ENCODE data around the gene OPN1MW3.
"Not testable (repeated sequence)": the region's sequence is repeated elsewhere in the genome, so short reads cannot be mapped to it uniquely, and the experiment has no call there.

Gene OPN1MW3

GRCh38 chrX:154257282-154257681, at the start of gene OPN1MW3:
Gene OPN1MW3 (plus strand): TSS chrX:154257582. CDS start chrX:154257620, 38 bp downstream.
- not testable (repeated sequence) for DNase-seq

GRCh38 chrX:154209670-154210418, 47.5 kb upstream of the OPN1MW3 start:
- DNase-seq: not testable (repeated sequence)

GRCh38 chrX:154211057-154211456, 46.3 kb upstream of the OPN1MW3 start:
- DNase-seq: not testable (repeated sequence)

GRCh38 chrX:154211499-154211898, 45.9 kb upstream of the OPN1MW3 start:
- DNase-seq: not testable (repeated sequence)

- not testable (repeated sequence) for DNase-seq
Observed at GRCh38 chrX:154219456-154219855, 37.9 kb upstream of the OPN1MW3 start, which contains the start of gene OPN1MW2. Gene OPN1MW2 (plus strand): TSS chrX:154219756. CDS start chrX:154219816, 60 bp downstream.

GRCh38 chrX:154225292-154225691, 32.1 kb upstream of the OPN1MW3 start:
- not testable (repeated sequence) for DNase-seq

GRCh38 chrX:154226706-154227105, 30.7 kb upstream of the OPN1MW3 start:
- DNase-seq: not testable (repeated sequence)

GRCh38 chrX:154231443-154231842, 25.9 kb upstream of the OPN1MW3 start:
- DNase-seq: not testable (repeated sequence)

GRCh38 chrX:154233620-154234019, 23.8 kb upstream of the OPN1MW3 start:
- DNase-seq: not testable (repeated sequence)

GRCh38 chrX:154238939-154239559, 18.3 kb upstream of the OPN1MW3 start:
- DNase-seq: not testable (repeated sequence)

- not testable (repeated sequence) for DNase-seq
Observed at GRCh38 chrX:154239982-154240503, 17.3 kb upstream of the OPN1MW3 start.

GRCh38 chrX:154247377-154248045, 9.9 kb upstream of the OPN1MW3 start:
- DNase-seq: not testable (repeated sequence)

- DNase-seq: not testable (repeated sequence)
Observed at GRCh38 chrX:154248076-154248475, 9.3 kb upstream of the OPN1MW3 start.

- not testable (repeated sequence) for DNase-seq
Observed at GRCh38 chrX:154258711-154259110, 1.3 kb downstream of the OPN1MW3 start.

- not testable (repeated sequence) for DNase-seq
Observed at GRCh38 chrX:154263072-154263471, 5.7 kb downstream of the OPN1MW3 start.

GRCh38 chrX:154269245-154269644, 11.9 kb downstream of the OPN1MW3 start:
- DNase-seq: not testable (repeated sequence)

GRCh38 chrX:154284489-154285338, 27.3 kb downstream of the OPN1MW3 start:
- DNase-seq: not testable (repeated sequence)

GRCh38 chrX:154286406-154286805, 29.0 kb downstream of the OPN1MW3 start:
- DNase-seq: not testable (repeated sequence)

- DNase-seq: no peak
Observed at GRCh38 chrX:154294791-154295574, 37.6 kb downstream of the OPN1MW3 start, which contains the start of gene TEX28. Gene TEX28 (minus strand): TSS chrX:154295124. CDS start chrX:154292117, 3,007 bp downstream.

GRCh38 chrX:154295664-154296310, 38.4 kb downstream of the OPN1MW3 start, which contains the start of gene TKTL1:
Gene TKTL1 (plus strand): TSS chrX:154295795. CDS start chrX:154295860, 65 bp downstream.
- no peak for DNase-seq

Data from activated CD4-positive, alpha-beta T cell treated with anti-CD3 and anti-CD28 coated beads for 48 hours (primary cell).